ENCODE measurements around the gene CLEC3A. TPM values are rescaled to one million over a fixed set of nuclear protein-coding genes. Genes with fewer than 3 reads are reported as not detected.
"Not testable (repeated sequence)": the region's sequence is repeated elsewhere in the genome, so short reads cannot be mapped to it uniquely, and the experiment has no call there.

The CLEC3A gene
- total RNA-seq, 1 donor from 2014 or later: not detected

DNA sequence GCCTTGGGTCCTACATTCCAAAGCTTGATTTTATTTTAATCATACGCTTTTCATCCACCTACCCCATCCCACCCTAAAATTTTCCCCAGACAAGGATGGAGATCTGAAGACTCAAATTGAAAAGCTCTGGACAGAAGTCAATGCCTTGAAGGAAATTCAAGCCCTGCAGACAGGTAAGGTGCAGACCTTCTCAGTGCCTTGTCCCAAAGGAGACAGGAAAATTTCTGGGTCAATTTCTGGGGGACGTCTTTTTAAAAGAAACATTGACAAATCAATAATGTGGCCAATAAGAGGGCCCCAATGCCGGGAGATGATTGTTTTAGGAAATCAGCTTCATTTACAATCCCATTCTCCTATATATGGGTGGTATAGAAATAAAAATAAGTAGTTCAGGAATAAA, 5.7 kb downstream of the CLEC3A start:
- DNase-seq (ENCODE audit: low spot score): no peak

DNA sequence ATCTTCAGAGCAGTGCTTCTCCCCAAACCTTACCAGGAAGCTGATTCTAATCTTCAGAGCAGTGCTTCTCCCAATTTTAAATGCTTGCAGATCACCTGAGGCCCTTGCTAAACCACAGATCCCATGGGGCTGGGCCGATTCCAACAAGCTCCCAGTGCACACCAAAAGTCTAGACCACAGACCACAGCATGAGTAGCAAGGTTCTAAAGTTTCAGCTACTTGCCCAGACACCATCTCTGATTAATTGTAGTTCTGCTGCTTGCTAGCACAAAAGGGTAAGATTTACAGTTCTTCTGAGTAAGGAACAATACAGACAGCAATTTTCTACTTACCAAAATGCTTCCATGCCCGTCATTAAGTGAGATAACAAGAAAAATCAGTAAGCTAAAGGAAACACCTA, 12.2 kb downstream of the CLEC3A start:
- DNase-seq (ENCODE audit: low spot score): no peak

DNA sequence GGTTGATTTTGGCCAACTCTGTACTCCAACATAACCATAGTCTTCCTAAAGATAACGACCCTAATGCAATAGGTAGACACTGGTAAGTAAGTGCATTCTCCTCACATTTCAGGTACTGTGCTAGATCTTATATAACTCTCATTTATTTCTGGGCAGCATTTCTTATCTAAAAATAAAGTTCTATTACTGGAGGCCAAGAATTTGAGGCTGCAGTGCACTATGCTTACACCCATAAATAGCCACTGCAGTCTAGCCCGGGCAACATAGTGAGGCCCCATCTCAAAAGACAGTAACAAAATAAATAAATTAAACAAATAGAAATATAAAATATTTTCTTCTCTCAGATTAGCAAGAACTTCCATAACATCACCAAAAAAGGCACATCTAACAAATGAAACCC, 12.7 kb downstream of the CLEC3A start:
- DNase-seq (ENCODE audit: low spot score): no peak

DNA sequence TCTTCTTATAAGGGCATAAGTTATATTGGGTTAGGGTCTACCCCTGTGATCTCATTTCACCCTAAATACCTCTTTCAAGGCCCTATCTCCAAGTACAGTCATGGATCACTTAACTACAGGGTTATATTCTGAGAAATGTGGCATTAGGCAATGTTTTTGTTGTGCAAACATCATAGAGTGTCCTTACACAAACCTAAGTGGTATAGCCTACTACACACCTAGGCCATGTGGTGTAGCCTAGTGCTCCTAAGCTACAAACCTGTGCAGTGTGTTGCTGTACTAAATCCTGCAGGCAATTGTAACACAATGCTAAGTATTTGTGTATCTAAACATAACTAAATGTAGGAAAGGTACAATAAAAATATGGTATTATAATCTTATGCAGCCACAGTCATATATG, 18.0 kb downstream of the CLEC3A start:
- no peak for DNase-seq (ENCODE audit: low spot score)

DNA sequence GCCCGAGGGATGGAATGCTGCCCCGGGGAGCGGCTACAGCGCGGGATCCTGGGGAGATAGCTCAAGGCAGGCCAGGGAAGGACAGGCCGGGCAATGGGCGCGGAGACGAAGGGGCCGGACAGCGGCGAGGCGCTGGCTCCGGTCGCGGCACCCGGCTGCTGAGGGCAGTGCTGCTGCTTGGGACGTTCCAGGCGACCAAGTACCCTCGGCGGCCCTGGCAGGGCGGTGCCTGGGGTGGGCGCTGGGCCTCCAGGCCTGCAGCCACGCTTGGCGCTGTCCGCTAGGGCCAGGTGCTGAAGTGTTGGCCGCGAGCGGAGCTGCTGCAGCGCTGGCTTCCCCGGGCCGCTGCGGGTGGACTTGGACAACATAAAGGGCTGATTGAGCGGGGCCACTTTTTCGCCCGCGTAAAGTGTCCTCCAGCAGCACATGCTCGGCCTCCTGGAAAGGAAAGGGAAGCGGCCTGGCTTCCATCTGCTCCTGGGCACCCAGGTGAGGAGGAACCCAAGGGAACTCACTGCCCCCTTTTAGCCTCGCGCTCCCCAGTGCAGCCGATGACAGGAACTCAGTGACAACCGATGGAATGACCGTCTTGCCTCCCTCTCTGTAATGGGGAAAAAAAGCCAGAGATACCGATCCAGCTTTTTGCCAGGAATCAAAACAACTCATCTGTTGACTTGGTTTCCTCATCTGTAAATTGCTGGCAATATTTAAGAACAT, 23.7 kb downstream of the CLEC3A start:
- DNase-seq (ENCODE audit: low spot score): no peak

DNA sequence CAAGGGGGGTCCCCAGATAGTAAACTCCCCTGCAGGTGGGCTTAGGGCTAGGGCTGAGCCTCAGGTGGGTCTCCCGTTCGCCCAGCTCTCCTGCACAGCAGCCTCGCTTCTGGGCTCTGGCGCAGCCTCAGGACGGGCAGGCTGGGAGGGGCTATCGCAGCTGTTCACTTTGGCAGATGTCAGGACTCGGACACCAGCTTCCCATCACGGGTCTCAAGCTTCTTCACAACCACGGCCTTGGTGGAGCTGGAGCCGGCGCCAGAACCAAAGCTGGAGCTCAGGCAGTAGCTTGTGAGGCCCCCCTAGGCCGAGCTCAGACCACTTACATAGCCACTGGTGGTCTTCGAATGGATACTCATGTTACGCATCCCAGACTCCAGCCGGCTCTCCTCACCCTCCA, 26.0 kb downstream of the CLEC3A start:
- no peak for DNase-seq (ENCODE audit: low spot score)

DNA sequence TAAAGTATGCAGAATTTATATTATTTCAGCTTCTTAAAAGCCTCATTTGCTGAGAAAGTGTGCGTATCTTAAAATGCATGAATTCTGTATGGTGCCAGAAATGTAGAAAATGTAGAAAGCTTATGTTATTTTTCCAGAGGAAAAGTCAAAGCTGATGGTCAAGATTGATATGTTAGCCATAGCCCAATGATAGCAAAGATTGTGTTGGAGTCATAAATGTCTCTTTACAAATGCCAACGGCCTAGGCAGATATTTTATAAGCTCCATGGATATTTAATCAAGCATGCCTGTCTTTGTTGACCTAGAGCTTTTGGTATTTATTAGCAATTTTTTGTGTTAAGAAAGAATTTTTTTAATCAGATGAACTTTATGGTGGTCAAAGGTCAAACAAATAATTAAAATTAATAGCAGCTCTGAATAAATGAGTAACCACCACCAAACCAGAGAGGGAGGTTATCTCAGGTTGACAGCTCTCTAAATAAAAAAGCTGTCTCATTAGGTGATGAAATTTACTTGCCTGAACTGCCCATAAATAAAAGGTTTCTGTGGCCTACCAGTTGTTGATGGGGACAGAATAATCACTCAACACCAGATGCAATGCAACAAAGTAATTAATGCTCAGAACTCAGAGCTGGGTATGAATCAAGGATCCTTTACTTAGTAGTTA, 28.5 kb downstream of the CLEC3A start:
- DNase-seq (ENCODE audit: low spot score): no peak

DNA sequence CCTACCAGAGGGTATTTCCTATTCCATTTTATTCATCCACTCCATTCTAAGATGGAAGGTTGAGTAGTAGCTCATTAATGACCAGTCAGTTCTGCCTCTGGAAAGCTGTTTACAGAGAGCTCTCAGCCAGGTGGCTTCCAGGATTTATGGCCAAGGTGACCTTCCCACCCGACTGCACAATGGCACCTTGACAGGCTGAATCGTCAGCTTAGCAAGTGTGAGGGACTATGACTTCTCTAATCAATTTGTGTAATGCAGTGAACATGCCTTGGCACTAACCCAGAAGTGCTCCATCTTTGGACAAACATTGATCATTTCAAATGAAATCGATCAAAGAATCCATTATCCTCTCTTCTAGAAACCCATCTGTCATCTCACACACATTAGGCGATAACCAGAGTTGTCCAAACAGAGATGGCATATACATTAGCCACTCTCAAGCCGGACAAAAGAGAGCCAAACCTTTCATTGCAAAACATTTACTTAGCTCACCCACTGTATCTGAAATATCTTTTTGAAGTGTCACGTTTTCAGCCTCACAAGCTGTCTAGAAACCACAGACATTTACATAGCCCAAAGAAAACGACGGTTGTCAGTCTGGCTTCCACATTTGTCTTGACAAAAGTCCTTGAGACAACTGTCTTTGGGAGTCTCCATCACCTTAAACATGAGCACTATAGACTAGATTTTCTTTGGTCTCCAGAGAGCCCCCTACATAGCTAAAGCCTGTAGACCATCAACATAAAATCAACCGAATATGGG, 35.6 kb downstream of the CLEC3A start:
- DNase-seq (ENCODE audit: low spot score): no peak

DNA sequence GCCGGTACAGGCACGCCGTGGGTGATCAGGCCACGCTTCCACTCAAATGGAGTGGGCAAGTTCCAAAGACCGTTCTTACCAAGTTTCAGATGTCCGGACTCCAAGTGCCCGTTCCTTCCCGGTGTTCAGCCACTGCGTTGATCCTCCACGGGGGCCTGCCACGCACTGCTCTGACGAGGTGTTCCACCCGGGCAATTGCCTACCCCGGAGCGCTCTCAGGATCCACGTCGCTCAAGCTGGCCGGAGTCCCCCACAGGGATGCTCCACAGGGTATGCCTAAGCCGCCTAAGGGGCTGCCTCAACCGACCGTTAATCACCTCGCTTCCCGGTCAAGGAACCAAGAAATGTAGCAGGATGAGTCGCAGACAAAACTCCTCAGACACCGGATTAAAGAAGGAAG, 37.5 kb downstream of the CLEC3A start:
- DNase-seq (ENCODE audit: low spot score): not testable (repeated sequence)

DNA sequence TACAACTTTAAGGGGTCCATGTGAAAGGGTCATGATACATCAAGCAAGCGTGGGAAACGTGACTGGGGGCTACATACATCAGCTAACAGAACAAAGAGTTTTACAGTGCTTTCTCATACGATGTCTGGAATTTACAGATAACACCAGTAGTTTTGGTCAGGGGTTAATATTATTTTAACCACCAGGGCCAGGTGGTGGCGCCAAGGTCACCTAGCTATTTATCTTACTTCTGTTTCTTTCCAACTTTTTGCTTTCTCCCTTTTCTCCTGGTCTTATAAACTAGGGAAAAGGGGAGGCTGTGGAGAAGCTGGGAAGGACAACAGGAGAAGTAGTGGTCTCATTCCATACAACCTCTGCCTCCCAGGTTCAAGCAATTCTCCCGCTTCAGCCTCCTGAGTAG, 37.9 kb downstream of the CLEC3A start:
- DNase-seq (ENCODE audit: low spot score): no peak

DNA sequence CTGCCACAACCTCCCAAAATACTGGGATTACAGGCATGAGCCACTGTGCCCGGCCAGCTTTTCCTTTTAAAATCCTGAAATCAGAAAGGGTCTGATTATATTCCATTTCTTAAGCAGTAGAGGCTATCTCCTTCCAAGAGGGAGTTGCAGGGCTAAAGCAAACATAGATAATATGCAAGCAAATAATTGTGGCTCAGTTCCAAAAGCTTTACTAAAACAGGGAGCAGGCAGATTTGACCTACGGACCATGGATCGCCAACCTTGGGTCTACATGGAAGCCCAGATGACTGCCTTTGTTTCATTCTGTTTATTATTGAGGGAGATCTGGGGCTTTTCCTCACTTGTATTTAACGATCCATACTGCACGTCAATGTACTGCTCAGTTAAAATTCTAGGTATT, 38.5 kb downstream of the CLEC3A start:
- no peak for DNase-seq (ENCODE audit: low spot score)

DNA sequence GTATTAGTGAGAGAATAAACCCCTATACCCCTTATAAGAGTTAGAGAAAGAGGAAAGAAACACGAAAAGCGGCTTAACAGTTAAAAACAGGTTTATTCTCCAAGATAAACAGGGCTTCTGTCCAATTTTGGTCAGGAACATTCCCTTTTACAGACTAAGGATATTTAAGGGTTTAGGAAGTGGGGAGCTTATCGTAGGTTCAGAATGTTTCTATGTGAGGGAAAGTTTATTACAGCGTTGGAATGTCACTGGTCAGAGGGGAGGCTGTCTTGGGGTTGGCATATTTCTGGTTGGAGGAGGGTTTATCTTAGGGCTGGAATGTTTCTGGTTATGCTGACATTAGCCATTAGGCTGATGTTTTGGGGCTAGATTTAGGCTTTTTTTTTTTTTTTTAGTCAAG, 43.0 kb downstream of the CLEC3A start:
- no peak for DNase-seq (ENCODE audit: low spot score)

DNA sequence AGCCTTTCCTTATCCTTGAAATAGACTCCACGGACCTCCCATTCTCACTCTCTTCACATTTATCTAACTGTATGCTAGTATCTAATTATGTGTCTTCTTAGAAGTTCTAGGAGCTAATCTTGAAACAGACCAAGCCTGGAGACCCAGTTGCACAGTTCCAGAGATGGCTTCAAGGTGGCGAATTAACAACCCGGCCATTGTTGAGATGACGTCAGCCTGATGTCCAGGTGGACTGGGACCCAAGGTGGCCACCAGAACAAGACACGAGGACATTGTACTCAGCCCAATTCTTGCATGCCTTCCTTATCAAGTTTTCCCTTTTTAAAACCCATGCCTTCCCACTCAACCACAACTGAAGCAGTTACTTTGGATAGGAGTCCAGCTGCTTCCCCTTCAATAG, 47.6 kb downstream of the CLEC3A start:
- no peak for DNase-seq (ENCODE audit: low spot score)

DNA sequence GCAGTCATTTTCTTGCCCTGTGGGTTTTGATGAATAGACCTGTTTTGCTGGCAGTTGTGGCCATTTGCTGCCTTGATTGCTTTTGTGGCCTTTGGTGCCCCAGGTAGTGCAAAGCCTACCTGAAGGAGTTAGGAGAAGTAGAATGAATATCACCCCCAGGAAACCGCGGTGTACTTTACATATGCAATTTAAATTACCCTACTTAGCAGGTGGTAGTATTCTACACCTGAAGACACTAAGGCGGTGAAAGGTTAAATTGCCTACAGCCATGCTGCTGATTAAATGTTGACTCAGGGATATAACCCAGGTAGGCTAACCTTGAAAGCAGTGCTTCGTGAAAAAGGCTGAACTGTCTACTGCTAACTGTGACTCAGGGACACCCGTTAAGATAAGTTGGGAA, 49.9 kb downstream of the CLEC3A start:
- no peak for DNase-seq (ENCODE audit: low spot score)

DNA sequence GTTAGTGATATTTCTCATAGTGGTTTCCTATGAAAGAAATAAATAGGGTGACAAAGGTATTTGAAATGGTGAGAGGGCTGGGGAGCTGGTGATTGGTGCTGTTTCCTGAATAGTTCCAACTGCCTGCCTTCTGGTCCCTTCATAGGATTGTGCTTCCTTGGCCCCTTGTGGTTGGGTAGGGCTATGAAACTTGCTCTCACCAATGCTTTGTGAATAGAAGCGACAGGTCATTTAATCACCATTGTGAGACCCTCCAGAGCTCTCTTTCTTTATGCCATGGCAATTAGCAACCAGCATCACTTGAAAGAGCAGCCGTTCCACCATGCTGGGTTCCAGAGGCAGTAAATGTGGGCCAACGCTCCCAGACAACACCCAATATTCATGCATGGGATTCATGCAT, 53.5 kb downstream of the CLEC3A start:
- no peak for DNase-seq (ENCODE audit: low spot score)

DNA sequence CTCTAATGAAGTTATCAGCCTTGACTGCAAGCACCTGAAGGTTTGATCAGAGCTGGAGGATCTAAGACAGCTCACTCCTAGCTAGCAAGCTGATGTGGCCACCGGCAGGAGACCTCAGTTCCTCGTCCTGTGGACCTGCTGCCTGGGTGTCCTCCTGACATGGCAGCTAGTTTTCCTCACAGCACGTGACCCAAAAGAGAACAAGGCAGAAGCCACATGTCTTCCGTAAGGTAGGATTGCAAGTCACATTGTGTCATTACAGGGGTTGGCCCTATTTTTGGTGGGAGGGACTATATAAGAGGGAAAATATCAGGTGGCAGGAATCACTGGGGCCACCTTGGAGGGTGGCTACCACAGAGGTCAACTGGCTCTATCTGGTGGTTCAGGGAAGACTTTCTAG, 59.0 kb downstream of the CLEC3A start:
- DNase-seq (ENCODE audit: low spot score): no peak

Other genes with a start within 250 kb of the CLEC3A start
- 0.10 TPM for gene VAT1L, start 234.0 kb upstream of the CLEC3A start, total RNA-seq
- gene WWOX, start 77.1 kb downstream of the CLEC3A start, total RNA-seq: 15.8 TPM